Hepatocyte (in vitro differentiated cells): ENCODE results near the gene ADGRA1. TPM values are rescaled to one million over a fixed set of nuclear protein-coding genes. Genes with fewer than 3 reads are reported as not detected.

Experiments used
- DNase-seq: peaks from one replicate; pipeline ENCODE4 v3.0.0-alpha.2; 2016; ENCODE audit warnings: low spot score
- H2AFZ ChIP-seq: fragments of 200-600 bp; sonication (generic); 2 replicates; pipeline ENCODE4 v1.6.0; 2016; ENCODE audit warnings: antibody characterized with exemption, mild to moderate bottlenecking
- H3K27ac ChIP-seq: fragments of 200-600 bp; sonication (generic); 2 replicates; pipeline ENCODE4 v1.5.1; 2016; ENCODE audit warnings: mild to moderate bottlenecking
- H3K27me3 ChIP-seq: fragments of 200-600 bp; sonication (generic); 2 replicates; pipeline ENCODE4 v1.6.1; 2016
- H3K36me3 ChIP-seq: fragments of 200-600 bp; sonication (generic); replicated peaks from 2 replicates; pipeline ENCODE4 v1.5.1; 2016; ENCODE audit warnings: low read depth; ENCODE audit not compliant: insufficient read depth
- H3K4me1 ChIP-seq: fragments of 200-600 bp; sonication (generic); 2 replicates; pipeline ENCODE4 v1.5.1; 2016; ENCODE audit warnings: mild to moderate bottlenecking, moderate library complexity; ENCODE audit not compliant: insufficient read depth
- H3K4me2 ChIP-seq: fragments of 200-600 bp; sonication (generic); 2 replicates; pipeline ENCODE4 v1.6.0; 2016
- H3K4me3 ChIP-seq: fragments of 200-600 bp; sonication (generic); 2 replicates; pipeline ENCODE4 v1.5.1; 2016; ENCODE audit warnings: mild to moderate bottlenecking
- H3K79me2 ChIP-seq: fragments of 200-600 bp; sonication (generic); 2 replicates; pipeline ENCODE4 v1.6.0; 2017; ENCODE audit warnings: mild to moderate bottlenecking
- H3K9me2 ChIP-seq: fragments of 200-600 bp; sonication (generic); replicated peaks from 2 replicates; pipeline ENCODE4 v1.6.0; 2017; ENCODE audit warnings: mild to moderate bottlenecking; ENCODE audit not compliant: insufficient read depth
- H3K9me3 ChIP-seq: fragments of 200-600 bp; sonication (generic); 2 replicates; pipeline ENCODE4 v1.5.1; 2016; ENCODE audit warnings: low read depth, mild to moderate bottlenecking
- H4K20me1 ChIP-seq: fragments of 200-600 bp; sonication (generic); 2 replicates; pipeline ENCODE4 v1.6.0; 2016; ENCODE audit warnings: mild to moderate bottlenecking; ENCODE audit not compliant: insufficient read depth, poor library complexity, severe bottlenecking
- EZH2 ChIP-seq: fragments of 200-600 bp; sonication (generic); IDR thresholded peaks from 2 replicates; pipeline ENCODE4 v1.6.1; 2016; ENCODE audit warnings: antibody characterized with exemption, mild to moderate bottlenecking, borderline replicate concordance
- EZH2phosphoT487 ChIP-seq: fragments of 200-600 bp; sonication (generic); IDR thresholded peaks from one replicate; pipeline ENCODE4 v1.6.1; 2018; ENCODE audit warnings: antibody characterized with exemption, mild to moderate bottlenecking, low read depth, moderate library complexity; ENCODE audit not compliant: unreplicated experiment, severe bottlenecking
- WGBS: methylation state at CpG from one replicate; pipeline ENCODE4 v1.1.6; 2016; ENCODE audit warnings: low lambda C conversion rate; ENCODE audit errors: missing lambda C conversion rate; 5-methylcytosine and 5-hydroxymethylcytosine counted together
- polyA plus RNA-seq: library from polyadenylated mRNA; unstranded; fragments of >200 nt; fragmentation: Nextera tagmentation; extraction: Ambion mirVana; gene quantifications from 2 replicates; pipeline ENCODE4 v1.2.1, GENCODE V29; 2016
- total RNA-seq: library from RNA; depleted of rRNA; stranded (reverse); fragments of >200 nt; gene quantifications from 2 replicates; pipeline ENCODE4 v1.2.3, GENCODE V29; 2014
- TF ChIP-seq, protein P1 (sequence below): fragments of 200-600 bp; sonication (generic); IDR thresholded peaks from 2 replicates; pipeline ENCODE4 v1.5.1; 2016; ENCODE audit warnings: antibody characterized with exemption, mild to moderate bottlenecking; ENCODE audit not compliant: poor library complexity

Gene ADGRA1
- total and polyA plus RNA-seq, 2 experiments from 2014 or later = 0.47 TPM; not detected in 1

DNA sequence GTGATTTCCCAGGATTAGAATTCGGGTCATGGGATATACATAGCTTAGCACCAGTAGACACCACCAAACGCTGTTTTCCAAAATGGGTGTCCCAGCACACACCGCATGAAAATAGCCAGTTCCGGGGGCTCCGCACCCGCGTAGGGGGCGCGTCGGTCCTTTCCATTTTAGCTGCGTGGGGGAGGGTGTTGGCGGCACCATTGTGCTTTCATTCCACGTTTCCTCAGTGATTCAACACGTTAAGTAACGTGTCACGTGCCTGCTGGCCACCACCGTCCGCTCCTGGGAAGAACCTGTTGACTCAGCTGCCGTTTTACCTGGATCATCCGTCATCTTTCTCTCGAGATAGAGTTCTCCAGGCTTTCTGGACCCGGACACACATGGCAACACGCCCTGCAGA lies 25.6 kb upstream of the ADGRA1 start:
- Histone ChIP-seq H3K4me1 (no peaks in the 10 kb centered on the region), H2AFZ (no peak overlapping the region), H3K9me3 (no peaks in the 10 kb centered on the region), H3K9me2 (no peaks in the 10 kb centered on the region), H4K20me1 (no peaks in the 10 kb centered on the region), H3K27ac (no peak overlapping the region), H3K27me3 (no peaks in the 10 kb centered on the region), H3K79me2 (no peaks in the 10 kb centered on the region), H3K36me3 (no peaks in the 10 kb centered on the region), H3K4me2 (no peak overlapping the region), H3K4me3 (no peak overlapping the region)
- WGBS = 94% methylated on average over 23 of the region's 23 CpGs
- TF ChIP-seq, protein P1, sequence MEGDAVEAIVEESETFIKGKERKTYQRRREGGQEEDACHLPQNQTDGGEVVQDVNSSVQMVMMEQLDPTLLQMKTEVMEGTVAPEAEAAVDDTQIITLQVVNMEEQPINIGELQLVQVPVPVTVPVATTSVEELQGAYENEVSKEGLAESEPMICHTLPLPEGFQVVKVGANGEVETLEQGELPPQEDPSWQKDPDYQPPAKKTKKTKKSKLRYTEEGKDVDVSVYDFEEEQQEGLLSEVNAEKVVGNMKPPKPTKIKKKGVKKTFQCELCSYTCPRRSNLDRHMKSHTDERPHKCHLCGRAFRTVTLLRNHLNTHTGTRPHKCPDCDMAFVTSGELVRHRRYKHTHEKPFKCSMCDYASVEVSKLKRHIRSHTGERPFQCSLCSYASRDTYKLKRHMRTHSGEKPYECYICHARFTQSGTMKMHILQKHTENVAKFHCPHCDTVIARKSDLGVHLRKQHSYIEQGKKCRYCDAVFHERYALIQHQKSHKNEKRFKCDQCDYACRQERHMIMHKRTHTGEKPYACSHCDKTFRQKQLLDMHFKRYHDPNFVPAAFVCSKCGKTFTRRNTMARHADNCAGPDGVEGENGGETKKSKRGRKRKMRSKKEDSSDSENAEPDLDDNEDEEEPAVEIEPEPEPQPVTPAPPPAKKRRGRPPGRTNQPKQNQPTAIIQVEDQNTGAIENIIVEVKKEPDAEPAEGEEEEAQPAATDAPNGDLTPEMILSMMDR = no peak
- TF ChIP-seq EZH2 = no peak
- TF ChIP-seq EZH2phosphoT487 = no peak
- no peak for DNase-seq

DNA sequence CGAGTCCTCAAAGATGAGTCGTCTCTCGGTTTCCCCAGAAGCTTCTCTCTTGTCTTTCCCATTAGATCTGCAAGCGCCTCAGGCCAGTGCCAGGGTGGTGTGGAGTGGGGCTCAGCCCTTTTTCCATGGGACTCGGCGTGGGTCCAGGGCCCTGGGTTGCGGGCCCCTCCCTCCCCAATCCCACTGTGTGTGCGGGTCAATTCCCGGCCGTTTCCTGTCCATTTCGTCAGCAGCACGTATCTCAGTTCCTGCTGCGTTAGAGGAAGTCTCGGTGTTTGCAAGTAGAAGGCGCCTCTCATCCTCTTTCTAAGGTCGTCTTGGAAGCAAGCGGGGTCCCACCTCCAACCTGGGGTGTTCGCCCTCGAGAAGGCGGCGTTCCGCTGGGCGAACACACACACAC lies 25.1 kb upstream of the ADGRA1 start:
- Histone ChIP-seq H3K9me3 (no peaks in the 10 kb centered on the region), H3K4me1 (no peaks in the 10 kb centered on the region), H3K4me3 (no peak overlapping the region), H2AFZ (no peak overlapping the region), H3K27me3 (no peaks in the 10 kb centered on the region), H3K79me2 (no peaks in the 10 kb centered on the region), H3K4me2 (no peak overlapping the region), H4K20me1 (no peaks in the 10 kb centered on the region), H3K27ac (no peak overlapping the region), H3K9me2 (no peaks in the 10 kb centered on the region), H3K36me3 (no peaks in the 10 kb centered on the region)
- no peak for TF ChIP-seq EZH2
- TF ChIP-seq, protein P1 = no peak
- no peak for TF ChIP-seq EZH2phosphoT487
- 84% methylated on average over 23 of the region's 23 CpGs for WGBS
- DNase-seq = no peak

DNA sequence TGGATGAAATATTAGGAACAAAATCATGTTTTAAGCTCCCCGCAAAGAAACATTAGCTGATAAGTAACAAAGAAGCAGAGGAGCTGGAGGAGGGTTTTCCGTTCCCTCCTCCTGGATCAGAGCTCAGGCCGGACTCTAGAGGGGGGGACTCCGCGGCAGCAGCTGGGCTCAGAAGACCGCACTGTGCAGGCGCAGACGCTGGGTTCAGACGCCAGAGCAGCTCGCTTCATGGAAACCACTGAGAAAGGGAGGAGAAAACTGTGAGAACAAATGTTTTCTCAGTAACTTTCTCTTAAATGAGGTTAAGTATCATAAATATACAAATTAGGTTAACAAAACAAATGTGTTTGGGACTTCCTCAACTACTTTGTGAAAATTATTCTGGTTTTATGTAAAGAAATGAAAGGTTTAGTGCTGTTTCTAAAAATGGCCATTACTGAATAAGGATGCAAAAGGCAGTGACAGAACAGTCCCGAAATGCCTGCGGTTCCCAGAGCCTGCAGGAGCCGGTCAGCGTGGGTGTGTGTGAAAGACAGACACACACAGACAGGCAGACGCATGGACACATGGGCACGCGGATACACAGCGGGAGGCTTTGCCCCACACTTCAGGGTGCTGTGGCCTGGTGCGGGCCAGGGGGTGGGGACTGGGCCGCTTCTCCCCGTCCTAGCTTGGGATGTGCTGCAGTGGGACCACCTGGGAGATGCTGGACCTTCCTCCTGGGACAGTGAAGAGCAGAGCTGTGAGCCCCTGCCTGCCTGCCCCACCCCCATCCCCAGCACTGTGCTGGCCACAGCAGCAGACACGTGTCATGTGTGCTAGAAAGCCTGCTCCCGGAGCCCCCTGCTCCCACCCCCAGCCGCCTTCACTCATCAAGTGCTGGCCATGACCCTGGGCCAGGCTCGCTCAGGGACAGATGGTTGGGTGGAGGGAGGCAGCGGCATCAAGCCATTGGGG lies 20.3 kb upstream of the ADGRA1 start:
- no peak overlapping the region for H3K4me3 ChIP-seq
- no peak for DNase-seq
- no peak overlapping the region for H2AFZ ChIP-seq
- no peaks in the 10 kb centered on the region for H3K27me3 ChIP-seq
- no peaks in the 10 kb centered on the region for H4K20me1 ChIP-seq
- H3K9me3 ChIP-seq = no peaks in the 10 kb centered on the region
- no peaks in the 10 kb centered on the region for H3K4me1 ChIP-seq
- no peak overlapping the region for H3K4me2 ChIP-seq
- WGBS = 79% methylated on average over 26 of the region's 26 CpGs
- H3K9me2 ChIP-seq = no peaks in the 10 kb centered on the region
- no peaks in the 10 kb centered on the region for H3K36me3 ChIP-seq
- H3K79me2 ChIP-seq = no peaks in the 10 kb centered on the region
- H3K27ac ChIP-seq = no peak overlapping the region
- no peak for TF ChIP-seq EZH2phosphoT487
- no peak for TF ChIP-seq EZH2
- TF ChIP-seq, protein P1 = no peak
